ENCODE data around the gene HNMT.

HNMT gene

DNA sequence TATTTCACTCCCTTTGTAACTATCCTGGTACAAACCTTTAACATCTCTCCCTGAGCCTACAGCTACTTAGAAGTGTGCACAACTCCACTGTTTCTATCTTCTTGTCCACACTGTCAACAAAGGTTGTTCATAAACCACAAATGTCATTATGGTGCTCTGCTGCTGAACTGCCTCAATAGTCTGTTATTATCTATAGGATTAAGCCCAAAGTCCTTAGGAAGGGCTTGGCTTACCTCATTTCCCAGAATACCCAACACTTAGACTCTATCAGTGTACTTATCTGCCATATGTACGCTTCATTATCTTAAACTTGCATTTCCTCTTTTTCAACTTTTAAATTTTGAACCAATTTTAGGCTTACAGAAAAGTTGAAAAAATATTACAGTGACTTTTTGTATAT is 94.2 kb downstream of the HNMT start:
- ChIA-PET POLR2A (no interaction called here), CTCF (no interaction called here)
- no peak for DNase-seq (ENCODE audit: extremely low spot score)
- TF ChIP-seq, protein P1, sequence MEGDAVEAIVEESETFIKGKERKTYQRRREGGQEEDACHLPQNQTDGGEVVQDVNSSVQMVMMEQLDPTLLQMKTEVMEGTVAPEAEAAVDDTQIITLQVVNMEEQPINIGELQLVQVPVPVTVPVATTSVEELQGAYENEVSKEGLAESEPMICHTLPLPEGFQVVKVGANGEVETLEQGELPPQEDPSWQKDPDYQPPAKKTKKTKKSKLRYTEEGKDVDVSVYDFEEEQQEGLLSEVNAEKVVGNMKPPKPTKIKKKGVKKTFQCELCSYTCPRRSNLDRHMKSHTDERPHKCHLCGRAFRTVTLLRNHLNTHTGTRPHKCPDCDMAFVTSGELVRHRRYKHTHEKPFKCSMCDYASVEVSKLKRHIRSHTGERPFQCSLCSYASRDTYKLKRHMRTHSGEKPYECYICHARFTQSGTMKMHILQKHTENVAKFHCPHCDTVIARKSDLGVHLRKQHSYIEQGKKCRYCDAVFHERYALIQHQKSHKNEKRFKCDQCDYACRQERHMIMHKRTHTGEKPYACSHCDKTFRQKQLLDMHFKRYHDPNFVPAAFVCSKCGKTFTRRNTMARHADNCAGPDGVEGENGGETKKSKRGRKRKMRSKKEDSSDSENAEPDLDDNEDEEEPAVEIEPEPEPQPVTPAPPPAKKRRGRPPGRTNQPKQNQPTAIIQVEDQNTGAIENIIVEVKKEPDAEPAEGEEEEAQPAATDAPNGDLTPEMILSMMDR (IDR thresholded peaks at IDR 0.05; ENCODE audit: control extremely low read depth, extremely low read depth, low read depth, missing control alignments): no peak

DNA sequence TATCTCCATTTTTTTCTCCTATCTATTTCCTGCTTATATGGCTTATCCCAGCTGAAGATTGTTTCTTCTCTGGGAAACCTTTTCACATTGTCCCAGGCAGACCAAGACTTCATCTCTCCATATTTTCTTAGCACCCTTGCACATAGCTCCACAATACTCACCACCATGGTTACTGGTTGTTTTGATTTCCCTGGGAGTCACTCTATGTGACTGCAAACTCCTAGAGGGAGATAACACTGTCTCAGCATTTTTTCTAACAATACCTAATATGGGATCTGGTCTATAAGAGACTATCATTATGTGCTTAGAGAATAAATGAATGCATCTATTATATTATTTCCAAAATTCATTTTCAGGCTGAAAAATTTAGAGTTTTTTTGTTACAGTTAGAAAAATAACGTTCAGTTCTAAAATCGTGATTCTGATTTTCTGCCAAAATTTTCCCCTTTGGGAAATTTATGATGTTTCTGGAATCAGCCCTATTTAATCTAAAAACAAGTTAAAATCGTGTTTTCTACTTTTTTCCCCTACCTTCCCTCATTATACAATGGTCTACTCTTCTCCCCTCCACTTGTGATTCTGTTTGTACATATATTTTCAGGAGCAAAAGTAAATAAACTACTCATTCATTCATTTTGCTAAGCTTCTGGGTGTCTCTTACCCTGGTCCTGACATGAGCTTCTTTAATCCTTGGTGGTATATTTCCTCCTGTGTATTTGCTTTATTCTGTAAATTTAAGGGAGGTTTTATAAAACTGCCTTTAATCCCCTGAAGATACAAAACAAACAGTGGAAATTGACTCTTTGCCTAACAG is 95.4 kb downstream of the HNMT start:
- TF ChIP-seq, protein P1 (IDR thresholded peaks at IDR 0.05; ENCODE audit: control extremely low read depth, extremely low read depth, low read depth, missing control alignments): no peak
- CTCF ChIA-PET: interaction anchor here (1.4 kb wide), 1 partner anchor 12 kb away, joined by 3 read pairs; no protein-coding TSS in a partner anchor
- POLR2A ChIA-PET: no interaction called here
- DNase-seq (ENCODE audit: extremely low spot score): no peak

DNA sequence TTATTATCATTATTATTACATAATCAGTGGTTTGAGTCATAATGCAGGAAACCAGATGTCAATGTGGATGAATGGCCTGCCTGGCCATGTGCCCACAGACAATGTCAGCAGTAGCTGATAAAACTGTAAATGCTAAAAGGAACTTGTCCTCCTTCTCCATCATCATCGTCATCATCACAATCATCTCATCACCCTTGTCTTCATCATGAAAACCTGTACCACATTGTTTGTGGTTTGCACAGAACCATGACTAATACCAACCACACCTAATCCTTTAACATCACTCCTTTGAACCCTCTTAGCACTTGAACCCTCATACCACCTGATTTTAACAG is 96.0 kb downstream of the HNMT start:
- DNase-seq (ENCODE audit: extremely low spot score): no peak
- TF ChIP-seq, protein P1 (IDR thresholded peaks at IDR 0.05; ENCODE audit: control extremely low read depth, extremely low read depth, low read depth, missing control alignments): no peak
- ChIA-PET CTCF (interaction anchor here (1.4 kb wide), 1 partner anchor 13 kb away, joined by 3 read pairs; no protein-coding TSS in a partner anchor), POLR2A (no interaction called here)

DNA sequence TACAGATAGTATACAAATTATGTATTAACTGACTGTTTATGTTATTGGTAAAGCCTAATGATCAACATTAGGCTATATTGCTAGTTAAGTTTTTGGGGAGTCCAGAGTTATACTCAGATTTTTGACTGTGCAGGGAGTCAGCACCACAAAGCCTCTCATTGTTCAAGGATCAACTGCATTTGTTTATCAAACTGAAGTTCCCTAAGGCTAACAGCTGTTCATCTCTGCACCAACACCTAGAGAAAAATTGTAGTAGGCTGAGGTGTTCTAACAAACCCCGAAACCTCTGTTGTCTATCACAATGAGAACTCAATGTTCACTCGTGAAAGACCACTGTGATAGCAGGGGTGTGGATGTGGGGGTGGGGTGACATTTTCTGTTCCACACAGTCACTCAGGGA is 97.7 kb downstream of the HNMT start:
- POLR2A ChIA-PET: no interaction called here
- CTCF ChIA-PET: interaction anchor here (1.3 kb wide), 1 partner anchor 28 kb away, joined by 4 read pairs; no protein-coding TSS in a partner anchor
- TF ChIP-seq, protein P1 (IDR thresholded peaks at IDR 0.05; ENCODE audit: control extremely low read depth, extremely low read depth, low read depth, missing control alignments): no peak
- DNase-seq (ENCODE audit: extremely low spot score): no peak

DNA sequence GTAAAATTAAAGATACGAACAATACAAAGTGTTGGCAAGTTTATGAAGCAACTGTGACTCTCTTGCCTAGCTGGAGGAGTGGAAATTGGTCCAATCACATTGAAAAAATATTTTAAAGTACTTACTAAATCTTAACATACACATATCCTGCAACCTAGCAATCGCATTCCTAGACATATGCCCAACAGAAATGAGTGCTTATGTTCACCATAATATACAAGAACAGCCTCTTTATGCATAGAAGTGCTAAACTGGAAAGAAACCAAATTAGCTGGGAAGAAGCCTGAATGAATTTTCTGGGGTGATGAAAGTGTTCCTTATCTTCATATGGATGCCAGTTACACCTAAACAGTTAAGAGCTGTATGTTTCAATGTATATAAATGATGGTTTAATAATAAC is 98.9 kb downstream of the HNMT start:
- CTCF ChIA-PET: interaction anchor here (0.9 to 1.3 kb wide), 2 partner anchors 25 to 27 kb away, joined by 3 to 4 read pairs; no protein-coding TSS in a partner anchor
- TF ChIP-seq, protein P1 (IDR thresholded peaks at IDR 0.05; ENCODE audit: control extremely low read depth, extremely low read depth, low read depth, missing control alignments): no peak
- DNase-seq (ENCODE audit: extremely low spot score): no peak
- POLR2A ChIA-PET: no interaction called here

All from GM10248 (cell line).